Stimulated activated CD8-positive, alpha-beta memory T cell treated with anti-CD3 and anti-CD28 coated beads, Interleukin-2, amount 100 ng/mL, for 1 hour (primary cell): Measurements from ENCODE around the gene ADI1.
"Not testable (repeated sequence)": the region's sequence is repeated elsewhere in the genome, so short reads cannot be mapped to it uniquely, and the experiment has no call there.

Source experiments
- DNase-seq, 2 donors: peaks; one replicate each; pipeline ENCODE4 v3.0.0-alpha.2; 2020; ENCODE audit warnings: low read depth in 2 of 2

The ADI1 gene

GRCh38 chr2:3463186-3463835 is 56.0 kb downstream of the ADI1 start:
- no peak for DNase-seq

- no peak for DNase-seq
Measured at GRCh38 chr2:3462493-3463104, 56.7 kb downstream of the ADI1 start.

GRCh38 chr2:3461801-3462492 is 57.4 kb downstream of the ADI1 start:
- DNase-seq: no peak

GRCh38 chr2:3460831-3461800 is 58.2 kb downstream of the ADI1 start:
- DNase-seq: no peak

- no peak for DNase-seq
Measured at GRCh38 chr2:3460156-3460555, 59.2 kb downstream of the ADI1 start.

GRCh38 chr2:3459185-3460015 is 59.9 kb downstream of the ADI1 start:
- DNase-seq: no peak

- no peak for DNase-seq
Measured at GRCh38 chr2:3458396-3459184, 60.7 kb downstream of the ADI1 start.

- no peak for DNase-seq
Measured at GRCh38 chr2:3457524-3458395, 61.6 kb downstream of the ADI1 start.

- no peak for DNase-seq
Measured at GRCh38 chr2:3456125-3456524, 63.2 kb downstream of the ADI1 start.

- no peak for DNase-seq
Measured at GRCh38 chr2:3454802-3455201, 64.5 kb downstream of the ADI1 start.

- not testable (repeated sequence) for DNase-seq
Measured at GRCh38 chr2:3454005-3454404, 65.3 kb downstream of the ADI1 start.

GRCh38 chr2:3453190-3453999 is 65.9 kb downstream of the ADI1 start:
- DNase-seq: no peak

- DNase-seq: no peak
Measured at GRCh38 chr2:3451926-3452671, 67.2 kb downstream of the ADI1 start.

- DNase-seq: no peak
Measured at GRCh38 chr2:3451169-3451568, 68.2 kb downstream of the ADI1 start.

GRCh38 chr2:3450385-3451010 is 68.8 kb downstream of the ADI1 start:
- DNase-seq: no peak

GRCh38 chr2:3449936-3450335 is 69.4 kb downstream of the ADI1 start:
- DNase-seq: no peak

GRCh38 chr2:3449086-3449485 is 70.2 kb downstream of the ADI1 start:
- no peak for DNase-seq
